HG03045 (cell line): ENCODE results near the gene PPP2CA.
"Not testable (repeated sequence)": the region's sequence is repeated elsewhere in the genome, so short reads cannot be mapped to it uniquely, and the experiment has no call there.

ENCODE experiments used
- ATAC-seq: cut with Tn5 transposase; IDR thresholded peaks from one replicate; pipeline ENCODE4 v1.9.1; 2021; ENCODE audit warnings: mild to moderate bottlenecking, moderate library complexity; ENCODE audit not compliant: unreplicated experiment

The PPP2CA gene

GRCh38 chr5:134245692-134246091, 19.8 kb upstream of the PPP2CA start:
- no peak for ATAC-seq

- ATAC-seq, result no peak
These were observed 19.3 kb upstream of the PPP2CA start for GRCh38 chr5:134245101-134245604.

GRCh38 chr5:134242146-134242545, 16.3 kb upstream of the PPP2CA start:
- no peak for ATAC-seq

- no peak for ATAC-seq
These were observed 14.6 kb upstream of the PPP2CA start for GRCh38 chr5:134240421-134240962.

GRCh38 chr5:134236820-134237219, 10.9 kb upstream of the PPP2CA start:
- no peak for ATAC-seq

- ATAC-seq, result no peak
These were observed 10.4 kb upstream of the PPP2CA start for GRCh38 chr5:134236318-134236717.

DNA sequence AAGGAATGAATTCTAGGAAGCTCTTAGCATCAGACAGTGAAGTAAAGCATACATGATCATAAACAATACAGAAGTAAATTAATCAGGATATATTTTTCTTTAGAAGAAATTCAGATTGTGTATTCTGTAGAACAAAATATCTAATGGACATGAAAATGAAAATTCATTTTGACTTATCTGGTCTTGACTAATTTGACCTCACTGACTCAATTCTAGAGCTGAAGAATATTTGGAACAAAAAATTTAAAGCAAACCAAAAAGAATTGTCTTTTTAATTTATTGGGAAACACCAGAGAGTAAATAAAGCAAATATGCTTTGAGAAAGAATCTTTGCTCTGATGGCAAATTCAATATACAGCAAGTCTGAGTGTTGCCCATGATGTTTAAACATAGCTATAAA, 2.8 kb upstream of the PPP2CA start:
- no peak for ATAC-seq

DNA sequence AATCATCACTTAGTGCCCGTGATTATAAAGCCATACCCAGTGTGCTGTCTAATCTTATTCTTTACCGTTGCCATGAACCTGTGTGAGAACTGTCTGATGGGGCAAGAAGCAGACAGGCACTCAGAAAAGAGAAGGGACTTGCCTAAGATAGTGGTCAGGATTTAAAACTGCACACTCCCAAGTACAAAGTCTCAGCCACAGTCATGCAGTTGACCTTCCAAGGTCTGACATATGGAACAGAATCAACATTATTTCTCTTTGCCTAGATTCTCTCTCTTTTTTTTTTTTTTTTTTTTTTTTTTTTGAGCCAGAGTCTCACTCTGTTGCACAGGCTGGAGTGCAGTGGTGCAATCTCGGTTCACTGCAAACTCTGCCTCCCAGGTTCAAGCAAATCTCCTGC, 1.9 kb upstream of the PPP2CA start:
- ATAC-seq, result no peak

DNA sequence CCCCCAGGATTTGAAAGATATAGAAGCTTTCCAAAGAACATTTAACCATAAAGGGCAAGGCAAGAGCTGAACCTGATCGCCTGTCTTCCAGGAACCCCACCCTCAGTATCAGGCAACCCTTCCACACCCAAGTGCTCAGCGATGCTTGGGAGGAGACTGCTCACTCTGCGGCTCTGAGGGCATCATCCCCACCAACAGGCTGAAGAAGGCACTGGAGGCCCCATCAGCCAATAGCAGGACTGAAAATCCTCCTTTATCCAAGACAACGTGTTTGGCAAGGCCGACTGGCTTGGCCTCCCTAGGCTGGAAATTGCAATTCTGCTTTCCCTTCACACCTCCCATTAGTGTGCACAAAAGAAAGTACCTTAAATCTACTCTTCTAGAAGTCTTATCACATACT, 1.4 kb upstream of the PPP2CA start:
- ATAC-seq, result no peak

DNA sequence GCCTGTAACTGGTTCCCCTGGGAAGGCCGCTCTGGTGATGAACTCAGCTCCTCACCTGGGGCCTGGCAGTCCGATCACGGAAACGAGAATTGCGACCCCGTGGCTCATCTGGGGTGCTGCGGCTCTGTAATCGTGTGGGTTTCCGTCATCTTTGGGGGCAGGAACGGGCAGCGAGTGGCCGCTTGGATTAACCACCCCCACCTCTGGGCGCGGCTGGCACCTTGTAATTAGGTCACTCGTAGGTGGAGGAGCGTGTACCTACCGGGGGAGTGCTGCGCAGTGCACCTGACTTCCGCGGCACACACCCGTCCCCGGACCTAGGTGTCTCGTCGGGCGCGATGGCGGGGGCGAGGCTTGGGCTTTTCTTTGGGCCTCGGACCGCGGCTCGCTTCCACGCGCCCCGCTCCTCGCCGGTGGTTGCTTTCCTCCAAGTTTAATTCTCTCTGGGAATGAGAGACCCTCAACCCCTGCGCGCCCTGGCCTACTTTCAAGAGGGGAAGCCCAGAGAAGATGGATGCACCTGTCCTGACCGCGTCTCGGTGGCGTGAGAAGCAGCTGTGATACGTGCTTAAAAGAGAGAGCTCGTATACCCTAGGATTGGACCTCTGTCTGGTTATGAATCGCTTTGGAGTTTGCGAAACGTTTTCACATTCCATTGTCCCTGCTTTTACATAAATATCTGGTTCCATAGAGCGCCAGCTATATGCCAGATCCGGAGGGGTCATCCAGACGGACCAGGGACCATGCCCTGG, 744 bp upstream of the PPP2CA start:
- peak; percentile 19 for ATAC-seq

- ATAC-seq, result peak; percentile 36
These were observed 739 bp downstream of the PPP2CA start for GRCh38 chr5:134224888-134225779.

DNA sequence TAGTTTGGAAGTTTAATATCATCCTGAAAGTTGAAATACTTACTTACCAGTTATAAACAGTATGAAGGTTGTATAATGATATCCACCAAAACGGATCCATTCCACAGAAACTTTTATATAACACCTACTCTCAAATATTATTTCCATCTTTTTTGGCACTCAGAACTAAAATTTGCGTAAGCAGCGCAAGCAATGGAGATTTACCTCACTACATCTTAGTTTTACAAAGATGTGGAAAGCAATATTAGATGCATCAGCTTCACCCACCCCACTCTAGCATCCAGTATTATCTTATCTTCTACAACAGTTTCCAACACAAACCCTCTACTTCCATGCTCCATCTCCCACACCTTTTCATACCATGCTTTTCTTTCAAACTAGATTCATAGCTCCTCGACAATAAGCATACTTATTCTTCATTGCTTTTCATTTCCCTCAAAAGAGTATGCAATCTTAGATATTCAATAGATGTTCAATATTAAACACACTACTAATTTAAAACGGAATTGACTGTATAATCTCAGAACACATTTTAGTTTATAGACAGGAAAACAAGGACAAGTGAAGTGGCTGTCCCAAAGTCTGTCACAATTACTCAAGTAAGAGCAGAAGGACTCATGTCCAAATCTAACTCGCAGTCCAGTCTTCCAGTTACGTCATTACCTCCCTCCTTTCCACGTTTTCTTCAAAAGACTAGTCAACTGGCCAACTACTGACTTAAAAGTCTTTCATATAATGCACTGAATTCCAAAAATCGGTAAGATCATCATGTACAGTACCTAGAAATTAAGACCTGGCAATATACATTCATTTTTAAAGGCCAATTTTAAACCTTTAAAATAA, 2.2 kb downstream of the PPP2CA start:
- ATAC-seq, result no peak

DNA sequence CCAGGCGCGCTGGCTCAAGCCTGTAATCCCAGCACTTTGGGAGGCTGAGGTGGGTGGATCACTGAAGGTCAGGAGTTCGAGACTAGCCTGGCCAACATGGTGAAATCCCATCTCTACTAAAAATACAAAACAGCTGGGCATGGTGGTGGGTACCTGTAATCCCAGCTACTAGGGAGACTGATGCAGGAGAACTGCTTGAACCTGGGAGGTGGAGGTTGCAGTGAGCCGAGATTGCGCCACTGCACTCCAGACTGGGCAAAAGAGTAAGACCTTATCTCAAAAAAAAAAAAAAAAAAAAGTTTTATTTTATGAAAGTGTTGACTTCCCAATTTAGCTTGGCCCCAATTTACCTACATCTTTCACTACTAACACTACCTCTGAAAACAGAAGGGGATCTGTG, 4.2 kb downstream of the PPP2CA start:
- not testable (repeated sequence) for ATAC-seq

GRCh38 chr5:134215757-134216156, 10.1 kb downstream of the PPP2CA start:
- no peak for ATAC-seq

DNA sequence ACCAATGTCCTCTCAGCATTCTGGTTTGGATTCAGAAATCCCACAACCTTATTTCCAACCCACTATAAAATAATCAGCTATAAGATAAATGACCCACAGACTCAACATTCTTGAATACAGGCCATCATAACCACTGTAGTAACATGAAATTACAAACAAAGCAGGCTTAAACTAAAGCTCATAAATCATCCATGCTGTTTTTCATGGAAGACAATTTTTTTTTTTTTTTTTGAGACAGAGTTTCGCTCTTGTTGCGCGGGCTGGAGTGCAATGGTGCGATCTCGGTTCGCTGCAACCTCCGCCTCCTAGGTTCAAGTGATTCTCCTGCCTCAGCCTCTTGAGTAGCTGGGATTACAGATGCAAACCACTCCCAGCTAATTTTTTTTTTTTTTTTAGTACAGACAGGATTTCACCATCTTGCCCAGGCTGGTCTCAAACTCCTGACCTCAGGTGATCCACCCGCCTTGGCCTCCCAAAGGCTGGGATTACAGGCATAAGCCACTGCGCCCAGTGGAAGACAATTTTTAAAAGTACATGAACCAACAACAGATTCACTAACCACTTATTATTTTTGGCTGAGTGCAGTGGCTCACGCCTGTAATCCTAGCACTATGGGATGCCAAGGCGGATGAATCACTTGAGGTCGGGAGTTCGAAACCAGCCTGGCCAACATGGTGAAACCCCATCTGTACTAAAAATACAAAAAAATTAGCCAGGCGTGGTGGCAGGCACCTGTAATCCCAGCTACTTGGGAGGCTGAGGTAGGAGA, 14.4 kb downstream of the PPP2CA start:
- not testable (repeated sequence) for ATAC-seq

GRCh38 chr5:134209477-134210245, 16.2 kb downstream of the PPP2CA start:
- ATAC-seq, result no peak

DNA sequence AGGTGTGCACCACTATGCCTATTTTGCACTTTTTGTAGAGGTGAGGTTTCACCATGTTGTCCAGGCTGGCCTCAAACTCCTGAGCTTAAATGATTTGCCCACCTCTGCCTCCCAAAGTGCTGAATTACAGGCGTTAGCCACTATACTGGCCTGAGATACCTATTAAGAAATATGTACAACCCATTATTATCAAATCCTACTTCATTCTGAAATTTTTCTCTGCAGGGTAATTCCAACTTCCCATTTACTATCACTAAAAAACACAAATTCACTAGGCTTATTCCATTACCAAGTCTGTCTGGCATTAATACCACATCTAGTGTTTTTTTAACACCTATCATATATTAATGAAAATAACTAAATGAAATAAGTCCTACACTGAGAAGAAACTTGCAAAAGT, 18.2 kb downstream of the PPP2CA start:
- ATAC-seq, result no peak

GRCh38 chr5:134206627-134207160, 19.2 kb downstream of the PPP2CA start:
- no peak for ATAC-seq

DNA sequence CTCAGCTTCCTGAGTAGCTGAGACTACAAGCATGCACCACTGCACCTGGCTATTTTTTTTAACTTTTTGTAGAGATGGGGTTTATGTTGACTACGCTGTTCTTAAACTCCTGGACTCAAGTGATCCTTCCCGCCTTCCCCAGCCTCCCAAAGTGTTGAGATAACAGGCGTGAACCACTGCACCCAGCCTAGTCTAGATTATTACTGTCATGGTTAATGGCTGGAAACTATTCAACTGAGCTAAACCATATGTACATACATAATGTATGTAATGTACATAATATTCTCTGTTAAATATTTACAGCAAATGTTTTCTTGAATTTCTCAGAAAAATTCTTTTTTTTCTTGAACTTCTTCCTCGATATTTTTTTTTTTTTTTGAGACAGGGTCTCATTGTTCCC, 21.3 kb downstream of the PPP2CA start:
- ATAC-seq, result no peak
